PFSK-1 (cell line): Measurements from ENCODE around the gene MIOS.

Source experiments
- FOXP2 ChIP-seq: optimal IDR thresholded peaks from 2 replicates; pipeline ENCODE3; 2011; ENCODE audit warnings: borderline replicate concordance, control low read depth, inconsistent platforms; ENCODE audit not compliant: insufficient read depth; ENCODE audit errors: extremely low read length, extremely low read depth
- POLR2AphosphoS5 ChIP-seq: IDR thresholded peaks from 2 replicates; pipeline ENCODE4 v1.6.1; 2012; ENCODE audit warnings: low read depth, mild to moderate bottlenecking, control low read depth, low read length, moderate library complexity
- REST ChIP-seq, 2 experiments: IDR thresholded peaks; 2 replicates each; pipeline versions ENCODE4 v1.6.1 to v1.8.0; 2011 to 2012; ENCODE audit warnings: low read depth in 2 of 2, low read length in 2 of 2, control low read depth in 1 of 2, inconsistent platforms in 1 of 2, mild to moderate bottlenecking in 1 of 2, moderate library complexity in 1 of 2; ENCODE audit not compliant: insufficient read depth in 1 of 2
- TAF1 ChIP-seq: IDR thresholded peaks from 2 replicates; pipeline ENCODE4 v1.6.1; 2012; ENCODE audit warnings: low read length, control low read depth, borderline replicate concordance; ENCODE audit not compliant: insufficient read depth

- TF ChIP-seq POLR2AphosphoS5 (no peak), TAF1 (no peak), REST (IDR thresholded peaks at IDR 0.05; ENCODE audit: insufficient read depth in 1 of 2, low read depth in 2 of 2, low read length in 2 of 2) (no peak), FOXP2 (no peak)
Observed at GRCh38 chr7:7614018-7614741, 47.5 kb downstream of the MIOS start.
